ENCODE measurements around the gene SYNDIG1.

DNA sequence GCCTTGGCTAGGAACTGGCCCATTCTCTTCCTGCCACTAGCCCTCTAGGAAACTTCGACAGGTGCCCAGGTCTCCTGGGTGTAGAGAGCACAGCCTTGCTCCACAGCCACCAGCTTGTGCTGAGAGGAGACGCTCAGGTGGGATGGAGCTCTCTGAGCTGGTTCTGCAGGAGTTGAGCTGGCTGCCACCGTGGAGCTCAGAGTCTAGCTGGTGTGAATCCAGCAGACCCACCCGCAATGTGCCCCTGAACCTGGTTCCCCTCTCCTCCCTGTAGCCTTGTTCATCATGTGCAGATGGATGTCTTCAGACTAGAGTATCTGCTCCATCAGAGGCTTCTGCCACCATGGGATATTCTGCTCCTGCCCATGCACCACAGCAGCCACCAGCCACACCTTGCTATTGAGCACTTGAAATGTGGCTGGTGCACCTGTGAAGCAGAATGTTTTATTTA lies 222.5 kb downstream of the SYNDIG1 start:
- TF ChIP-seq CTCF (IDR thresholded peaks at IDR 0.05) (no peak), POLR2A (IDR thresholded peaks at IDR 0.05) (no peak)
